T-helper 17 cell (primary cell): ENCODE measurements around the gene NKD2. TPM values are rescaled to one million over a fixed set of nuclear protein-coding genes. Genes with fewer than 3 reads are reported as not detected.
A peak's percentile ranks its signal among the peaks of the same experiment; 100 is the strongest.

ENCODE experiments used
- ATAC-seq: fragments of 150-1000 bp; cut with Tn5 transposase; 2 replicates; pipeline ENCODE4 v1.10.0; 2021; ENCODE audit warnings: mild to moderate bottlenecking, moderate library complexity
- DNase-seq, 3 donors: peaks; one replicate each; pipeline versions ENCODE4 v3.0.0 to v3.0.0-alpha.2; 2020 to 2021
- H3K9me3 ChIP-seq: one replicate; pipeline ENCODE4 v1.7.0; 2013; ENCODE audit warnings: low read length, mild to moderate bottlenecking; ENCODE audit not compliant: control insufficient read depth, poor library complexity, severe bottlenecking
- H3K27ac Mint-ChIP-seq: one replicate; pipeline ENCODE4 v1.8.0; 2022; ENCODE audit warnings: mild to moderate bottlenecking, moderate library complexity, mixed read lengths
- H3K27me3 Mint-ChIP-seq: one replicate; pipeline ENCODE4 v1.8.0; 2022; ENCODE audit warnings: mixed read lengths
- H3K36me3 Mint-ChIP-seq: one replicate; pipeline ENCODE4 v1.8.0; 2022; ENCODE audit warnings: low read depth, mixed read lengths
- H3K4me1 Mint-ChIP-seq: one replicate; pipeline ENCODE4 v1.8.0; 2022; ENCODE audit warnings: mild to moderate bottlenecking, mixed read lengths
- H3K4me3 Mint-ChIP-seq: one replicate; pipeline ENCODE4 v1.8.0; 2022; ENCODE audit warnings: mild to moderate bottlenecking, moderate library complexity, mixed read lengths
- total RNA-seq, 4 donors: library from RNA in 2 of 4; stranded (reverse) in 2 of 4; gene quantifications; one replicate each; pipeline ENCODE4 v1.2.3 and lab custom pipeline; 2022 to 2026

Gene NKD2
- total RNA-seq = not detected
- total RNA-seq (lab: John Stamatoyannopoulos, UW) = 0.15 to 0.70 reads per million in 2 donors

- no peaks in the 10 kb centered on the region for H3K9me3 ChIP-seq
- peak; percentile 71 for ATAC-seq
- peak in 2 of 3 donors; percentile 25 to 49 for DNase-seq
- peaks cover 51% of the 10 kb centered on the region for H3K27me3 Mint-ChIP-seq
- H3K4me1 Mint-ChIP-seq = peaks cover 15% of the 10 kb centered on the region
- no peak within 1 kb of the TSS for H3K27ac Mint-ChIP-seq
- H3K4me3 Mint-ChIP-seq = peak within 1 kb of the TSS; percentile 87
- H3K36me3 Mint-ChIP-seq = peaks cover 2% of the 10 kb centered on the region
Observed at GRCh38 chr5:1008451-1009358, at the start of gene NKD2. Gene NKD2 (plus strand): TSS chr5:1008802. CDS start chr5:1009058, 256 bp downstream.

- Mint-ChIP-seq H3K36me3 (peaks cover 8% of the 10 kb centered on the region), H3K4me3 (no peak overlapping the region), H3K4me1 (peaks cover 29% of the 10 kb centered on the region), H3K27me3 (peaks cover 54% of the 10 kb centered on the region), H3K27ac (no peak overlapping the region)
- DNase-seq = no peak
- H3K9me3 ChIP-seq = no peaks in the 10 kb centered on the region
- no peak for ATAC-seq
Observed at GRCh38 chr5:959581-960531, 48.7 kb upstream of the NKD2 start.

- H3K4me3 Mint-ChIP-seq = no peak overlapping the region
Observed at GRCh38 chr5:960551-960950, 48.1 kb upstream of the NKD2 start.

GRCh38 chr5:961002-961710, 47.4 kb upstream of the NKD2 start:
- DNase-seq (no peak), ATAC-seq (no peak)
- Mint-ChIP-seq H3K4me3 (no peak overlapping the region), H3K27me3 (peaks cover 50% of the 10 kb centered on the region), H3K4me1 (peaks cover 21% of the 10 kb centered on the region), H3K36me3 (no peaks in the 10 kb centered on the region), H3K27ac (no peak overlapping the region)
- H3K9me3 ChIP-seq = no peaks in the 10 kb centered on the region

More at GRCh38 chr5:960551-960950, 48.1 kb upstream of the NKD2 start:
- ATAC-seq = no peak
- H3K36me3 Mint-ChIP-seq = peaks cover 2% of the 10 kb centered on the region
- H3K27me3 Mint-ChIP-seq = peaks cover 54% of the 10 kb centered on the region
- DNase-seq = no peak
- H3K27ac Mint-ChIP-seq = no peak overlapping the region
- no peaks in the 10 kb centered on the region for H3K9me3 ChIP-seq
- H3K4me1 Mint-ChIP-seq = peaks cover 23% of the 10 kb centered on the region

- Mint-ChIP-seq H3K27me3 (peaks cover 46% of the 10 kb centered on the region), H3K36me3 (no peaks in the 10 kb centered on the region), H3K4me3 (no peak overlapping the region), H3K4me1 (peaks cover 19% of the 10 kb centered on the region), H3K27ac (no peak overlapping the region)
- no peak for DNase-seq
- peaks cover under 1% of the 10 kb centered on the region for H3K9me3 ChIP-seq
- ATAC-seq = no peak
Observed at GRCh38 chr5:961711-962240, 46.8 kb upstream of the NKD2 start.

GRCh38 chr5:962386-962785, 46.2 kb upstream of the NKD2 start:
- H3K36me3 Mint-ChIP-seq = no peaks in the 10 kb centered on the region
- peaks cover 48% of the 10 kb centered on the region for H3K27me3 Mint-ChIP-seq
- H3K27ac Mint-ChIP-seq = no peak overlapping the region
- DNase-seq = no peak
- peaks cover 2% of the 10 kb centered on the region for H3K9me3 ChIP-seq
- no peak overlapping the region for H3K4me3 Mint-ChIP-seq
- peaks cover 18% of the 10 kb centered on the region for H3K4me1 Mint-ChIP-seq
- ATAC-seq = no peak

- H3K27me3 Mint-ChIP-seq = peaks cover 53% of the 10 kb centered on the region
- DNase-seq (no peak), ATAC-seq (no peak)
- H3K36me3 Mint-ChIP-seq = no peaks in the 10 kb centered on the region
- H3K27ac Mint-ChIP-seq = no peak overlapping the region
- no peak overlapping the region for H3K4me3 Mint-ChIP-seq
- peaks cover 16% of the 10 kb centered on the region for H3K4me1 Mint-ChIP-seq
- peaks cover 2% of the 10 kb centered on the region for H3K9me3 ChIP-seq
Observed at GRCh38 chr5:962801-963200, 45.8 kb upstream of the NKD2 start.

- H3K27ac Mint-ChIP-seq = peak overlapping the region; percentile 89
- H3K27me3 Mint-ChIP-seq = peaks cover 57% of the 10 kb centered on the region
- peak overlapping the region; percentile 83 for H3K4me3 Mint-ChIP-seq
Observed at GRCh38 chr5:963310-963672, 45.3 kb upstream of the NKD2 start.

GRCh38 chr5:963673-964531, 44.7 kb upstream of the NKD2 start:
- peak in 1 of 3 donors; percentile 27 for DNase-seq
- Mint-ChIP-seq H3K36me3 (peaks cover 3% of the 10 kb centered on the region), H3K27ac (peak overlapping the region; percentile 89), H3K27me3 (peaks cover 64% of the 10 kb centered on the region), H3K4me1 (peaks cover 18% of the 10 kb centered on the region), H3K4me3 (peak overlapping the region; percentile 83)
- peaks cover 2% of the 10 kb centered on the region for H3K9me3 ChIP-seq
- ATAC-seq = peak; percentile 92

More at GRCh38 chr5:963310-963672, 45.3 kb upstream of the NKD2 start:
- H3K36me3 Mint-ChIP-seq = no peaks in the 10 kb centered on the region
- H3K4me1 Mint-ChIP-seq = peaks cover 16% of the 10 kb centered on the region
- no peak for ATAC-seq
- H3K9me3 ChIP-seq = peaks cover 2% of the 10 kb centered on the region
- DNase-seq = no peak

GRCh38 chr5:964821-965220, 43.8 kb upstream of the NKD2 start:
- ATAC-seq (no peak), DNase-seq (no peak)
- Mint-ChIP-seq H3K4me3 (no peak overlapping the region), H3K27me3 (peaks cover 73% of the 10 kb centered on the region), H3K27ac (no peak overlapping the region), H3K36me3 (peaks cover 6% of the 10 kb centered on the region), H3K4me1 (peaks cover 25% of the 10 kb centered on the region)
- peaks cover 2% of the 10 kb centered on the region for H3K9me3 ChIP-seq

- DNase-seq (no peak), ATAC-seq (no peak)
- Mint-ChIP-seq H3K4me3 (no peak overlapping the region), H3K36me3 (peaks cover 6% of the 10 kb centered on the region), H3K4me1 (peaks cover 22% of the 10 kb centered on the region), H3K27me3 (peaks cover 74% of the 10 kb centered on the region), H3K27ac (no peak overlapping the region)
- H3K9me3 ChIP-seq = peaks cover 2% of the 10 kb centered on the region
Observed at GRCh38 chr5:965604-966344, 42.8 kb upstream of the NKD2 start.
